Mesenteric fat pad (tissue), 1 donor: ENCODE results near the gene PPIA. TPM values are rescaled to one million over a fixed set of nuclear protein-coding genes. Genes with fewer than 3 reads are reported as not detected.

Experiments used
- DNase-seq: peaks from one replicate; pipeline ENCODE4 v3.0.0-alpha.2; 2020; ENCODE audit warnings: low spot score
- long read RNA-seq: library from polyadenylated mRNA; unstranded; transcript quantifications from one replicate; pipeline ENCODE4 v2.0.0, GENCODE V29; 2020
- total RNA-seq: library from RNA; stranded (reverse); fragmentation: NEBNext Ultra II Directional; extraction: Animal tissue kit (Norgen Biotek cat#: 25700); gene quantifications from one replicate; pipeline ENCODE4 v1.2.1, GENCODE V29; 2021
- donor health status: DM: yes; HTN: yes; CAD: no.

PPIA gene
- 1,211 TPM for total RNA-seq
- long read RNA-seq, transcript PPIA-201 (6 exons, 818 nt): minor isoform, 16 of 1,067 reads
- long read RNA-seq, transcript PPIA-208 (6 exons, 907 nt): minor isoform, 20 of 1,067 reads
- long read RNA-seq, transcript PPIA-204 (5 exons, 2,238 nt): major isoform, 994 of 1,067 reads
- long read RNA-seq, partial matches to known transcripts: 15 of 1,067 reads
- long read RNA-seq, other reads (novel, unspliced or antisense): 20 of 1,067 reads

DNA sequence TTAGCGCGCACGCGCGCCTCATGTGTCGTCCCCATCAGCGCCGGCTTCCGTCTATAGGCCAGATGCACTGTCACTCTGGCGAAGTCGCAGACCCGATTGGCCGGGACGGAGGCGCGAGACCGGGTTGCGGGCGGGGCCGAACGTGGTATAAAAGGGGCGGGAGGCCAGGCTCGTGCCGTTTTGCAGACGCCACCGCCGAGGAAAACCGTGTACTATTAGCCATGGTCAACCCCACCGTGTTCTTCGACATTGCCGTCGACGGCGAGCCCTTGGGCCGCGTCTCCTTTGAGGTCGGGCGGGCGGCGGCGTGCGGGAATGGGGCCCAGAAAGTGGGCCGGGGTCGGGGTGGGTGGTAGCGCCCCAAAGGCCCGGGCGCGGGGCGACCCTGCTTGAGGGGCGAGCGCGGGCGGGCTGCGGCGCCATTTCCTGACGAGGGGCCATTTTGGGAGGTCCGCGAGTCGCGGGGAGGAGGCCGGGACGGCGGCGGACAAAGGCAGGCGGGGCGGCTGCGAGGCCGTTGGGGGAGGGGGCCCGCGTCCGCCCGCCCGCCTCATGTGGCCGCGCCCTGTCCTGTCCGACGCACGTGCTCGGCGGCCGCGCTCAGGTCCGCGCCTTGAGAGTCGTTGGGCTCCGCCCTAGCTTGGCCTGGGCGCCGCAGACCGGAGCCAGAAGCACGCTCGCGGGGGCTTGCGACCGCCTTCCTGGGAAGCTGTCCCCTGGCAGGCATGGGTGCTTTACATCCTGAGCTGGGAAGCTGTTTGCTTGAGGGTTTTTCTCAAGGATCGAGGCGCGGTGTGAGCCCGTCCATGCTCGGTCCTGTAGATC lies at the start of gene PPIA:
Gene PPIA (plus strand): TSS at position 178 of the 825 bp plus-strand sequence. CDS start 44 bp downstream, at position 222.
- peak; percentile 99 for DNase-seq

DNA sequence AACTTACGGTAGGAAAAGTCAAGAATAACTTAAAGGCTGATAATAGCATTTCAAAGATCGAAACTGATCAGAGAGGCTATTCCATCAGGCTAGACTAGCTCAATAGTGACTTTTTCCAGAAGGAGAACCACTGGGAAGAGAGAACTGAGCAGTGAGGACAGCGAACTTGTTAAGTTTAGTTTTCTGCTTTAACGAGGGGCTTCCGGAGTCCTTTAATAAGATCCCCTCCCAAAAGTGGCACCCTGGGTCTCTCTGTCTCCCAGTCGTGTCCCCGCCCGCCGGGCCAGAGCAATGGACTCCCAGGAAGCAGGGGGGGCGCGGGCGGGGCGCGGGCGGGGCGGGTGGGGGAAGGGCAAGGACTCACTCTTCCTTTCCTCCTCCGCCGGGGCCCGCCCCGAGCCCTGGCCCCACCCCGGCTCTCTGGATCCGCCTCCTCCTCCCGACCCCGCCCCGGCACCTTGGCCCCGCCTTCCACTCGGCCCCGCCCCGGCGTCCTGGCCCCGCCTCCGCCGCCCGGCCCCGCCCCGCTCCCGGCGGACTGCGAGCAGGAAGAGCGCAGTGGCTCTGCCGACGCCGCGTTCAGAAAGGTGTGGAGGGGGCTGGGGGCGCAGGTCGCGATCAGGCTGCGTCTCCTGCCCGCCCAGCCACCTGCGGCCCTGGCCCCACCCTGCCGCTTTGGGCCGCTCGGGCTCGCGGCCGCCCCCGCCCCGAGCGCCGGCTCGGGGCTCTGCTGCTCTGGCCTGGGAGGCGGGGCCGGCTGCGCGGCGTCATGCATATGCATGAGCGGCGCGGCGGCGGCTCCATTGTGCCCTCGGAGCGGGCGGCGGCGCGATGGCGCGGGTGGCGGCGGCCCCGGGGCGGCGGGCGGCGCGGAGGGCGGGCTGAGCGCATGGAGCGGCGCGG lies 48.2 kb upstream of the PPIA start, which contains the start of gene ZMIZ2:
Gene ZMIZ2 (plus strand): TSS at position 803 of the 903 bp plus-strand sequence. CDS start 7,403 bp downstream, outside the sequence.
- DNase-seq: peak; percentile 99

DNA sequence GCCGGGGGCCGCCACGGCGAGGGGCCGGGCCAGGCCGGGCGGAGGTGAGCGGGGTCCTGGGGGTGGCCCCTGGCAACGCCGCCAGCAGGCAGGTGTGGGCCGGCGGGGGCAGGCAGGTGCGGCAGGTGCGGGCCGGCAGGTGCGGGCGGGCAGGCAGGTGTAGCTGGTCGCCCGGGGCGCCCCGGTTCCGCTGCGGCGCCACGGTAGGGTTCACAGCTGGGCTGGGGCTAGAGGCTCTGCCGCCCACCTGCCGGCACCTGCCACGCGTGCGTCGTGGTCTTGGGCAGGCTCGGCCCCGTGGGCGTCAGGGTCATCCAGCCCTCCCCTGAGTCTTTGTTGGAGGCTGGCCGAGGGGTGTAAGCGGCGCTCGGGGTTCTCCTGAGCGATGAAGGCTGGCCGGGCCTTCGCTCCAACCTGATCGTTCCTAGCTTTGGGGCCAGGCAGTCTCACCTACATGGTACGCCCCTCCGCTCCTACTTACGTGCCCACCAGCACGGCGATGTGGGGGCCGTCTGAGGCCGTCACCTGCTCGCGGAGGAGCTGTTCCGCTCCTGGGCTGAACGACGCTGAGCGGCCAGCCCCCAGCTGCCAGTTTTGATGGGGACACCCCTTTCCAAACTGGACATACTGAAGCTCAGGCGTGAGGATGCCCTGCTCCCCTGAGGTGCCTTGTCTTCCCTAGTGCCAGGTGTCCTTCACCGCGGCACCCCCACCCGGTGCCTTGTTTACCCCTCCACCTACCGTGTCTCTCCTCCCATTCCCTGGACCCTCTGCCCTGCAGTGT lies 47.3 kb upstream of the PPIA start:
- DNase-seq: no peak

DNA sequence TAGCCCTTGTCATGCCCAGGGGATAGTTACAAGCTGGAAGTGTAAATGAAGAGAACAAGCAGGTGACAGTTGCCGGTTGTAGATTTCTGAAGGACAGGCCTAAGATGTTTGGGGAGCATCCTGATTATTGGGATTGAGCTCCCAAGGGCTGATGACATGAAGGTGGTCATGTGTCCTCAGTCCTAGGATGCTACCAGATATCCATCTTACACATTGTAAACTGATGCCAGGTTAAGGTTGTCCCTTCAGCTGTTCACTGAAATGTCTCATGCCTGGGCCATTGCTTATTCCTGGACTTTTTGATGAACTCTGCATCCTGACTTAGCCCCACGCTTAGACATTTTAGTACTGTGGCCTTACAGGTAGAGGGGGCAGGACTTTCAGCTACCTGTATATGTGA lies 46.5 kb upstream of the PPIA start:
- no peak for DNase-seq

DNA sequence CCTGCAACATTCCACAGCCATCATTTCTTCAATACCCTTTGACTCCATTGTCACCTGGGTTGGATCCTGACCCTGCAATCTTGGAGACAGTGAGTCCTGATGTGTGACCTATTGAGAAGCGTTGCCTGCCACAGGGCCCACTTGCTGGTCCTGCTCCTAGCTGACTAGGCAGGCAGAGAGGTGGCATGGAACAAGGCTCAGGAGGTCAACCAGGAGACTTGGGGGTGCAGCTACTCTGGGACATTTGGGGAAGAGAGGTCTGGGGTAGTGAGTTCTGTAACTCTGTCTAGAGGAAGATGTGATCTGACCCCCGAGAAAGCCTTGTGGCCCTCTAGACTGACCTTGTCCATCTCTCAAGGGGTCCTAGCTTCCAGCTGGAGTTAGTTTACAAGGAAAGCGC lies 46.1 kb upstream of the PPIA start:
- no peak for DNase-seq

DNA sequence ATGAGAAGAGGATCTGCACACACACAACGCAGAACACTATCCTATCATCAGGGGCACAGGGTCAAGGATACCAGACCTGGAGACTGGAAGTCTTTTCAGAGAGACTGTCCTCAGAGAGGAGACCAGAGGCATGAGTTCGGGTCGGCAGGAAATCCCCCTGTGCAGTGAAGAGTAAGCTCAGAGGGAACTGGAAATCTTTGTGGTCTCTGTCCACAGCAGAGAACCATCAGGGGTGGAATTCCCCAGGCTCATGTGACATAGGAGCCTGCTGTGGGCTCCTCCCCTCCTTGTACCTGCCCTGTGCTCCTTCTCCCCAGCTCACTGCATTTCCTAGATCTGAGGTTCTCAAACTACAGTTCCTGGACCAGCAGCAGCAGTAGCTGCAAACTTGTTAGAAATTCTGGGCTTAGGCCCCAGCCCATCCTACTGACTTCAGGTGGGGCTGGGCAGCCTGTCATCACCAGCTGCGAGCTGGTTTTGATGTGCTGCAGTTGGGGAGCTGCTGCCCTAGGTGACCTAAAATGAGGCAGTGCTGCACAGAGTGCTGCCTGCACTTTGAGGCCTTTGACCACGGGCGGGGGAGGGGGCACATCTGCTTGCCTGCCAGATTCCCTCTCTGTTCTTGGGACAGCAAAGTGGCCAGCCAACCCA lies 45.4 kb upstream of the PPIA start:
- no peak for DNase-seq

DNA sequence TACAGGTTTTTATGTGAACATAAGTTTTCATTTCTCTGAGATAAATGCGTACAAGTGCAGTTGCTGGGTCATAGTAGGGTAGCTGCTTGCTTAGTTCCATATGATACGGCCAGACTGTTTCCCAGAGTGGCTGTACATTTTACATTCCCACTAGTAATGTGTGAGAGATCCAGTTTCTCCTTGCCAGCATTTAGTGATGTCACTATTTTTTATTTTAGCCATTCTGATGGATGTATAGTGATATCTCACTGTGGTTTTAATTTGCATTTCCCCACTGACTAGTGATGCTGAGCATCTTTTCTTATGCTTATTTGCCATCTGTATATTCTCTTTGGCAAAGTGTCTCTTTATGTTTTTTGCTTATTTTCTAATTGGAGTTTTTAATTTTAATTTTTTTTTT lies 43.7 kb upstream of the PPIA start:
- no peak for DNase-seq

DNA sequence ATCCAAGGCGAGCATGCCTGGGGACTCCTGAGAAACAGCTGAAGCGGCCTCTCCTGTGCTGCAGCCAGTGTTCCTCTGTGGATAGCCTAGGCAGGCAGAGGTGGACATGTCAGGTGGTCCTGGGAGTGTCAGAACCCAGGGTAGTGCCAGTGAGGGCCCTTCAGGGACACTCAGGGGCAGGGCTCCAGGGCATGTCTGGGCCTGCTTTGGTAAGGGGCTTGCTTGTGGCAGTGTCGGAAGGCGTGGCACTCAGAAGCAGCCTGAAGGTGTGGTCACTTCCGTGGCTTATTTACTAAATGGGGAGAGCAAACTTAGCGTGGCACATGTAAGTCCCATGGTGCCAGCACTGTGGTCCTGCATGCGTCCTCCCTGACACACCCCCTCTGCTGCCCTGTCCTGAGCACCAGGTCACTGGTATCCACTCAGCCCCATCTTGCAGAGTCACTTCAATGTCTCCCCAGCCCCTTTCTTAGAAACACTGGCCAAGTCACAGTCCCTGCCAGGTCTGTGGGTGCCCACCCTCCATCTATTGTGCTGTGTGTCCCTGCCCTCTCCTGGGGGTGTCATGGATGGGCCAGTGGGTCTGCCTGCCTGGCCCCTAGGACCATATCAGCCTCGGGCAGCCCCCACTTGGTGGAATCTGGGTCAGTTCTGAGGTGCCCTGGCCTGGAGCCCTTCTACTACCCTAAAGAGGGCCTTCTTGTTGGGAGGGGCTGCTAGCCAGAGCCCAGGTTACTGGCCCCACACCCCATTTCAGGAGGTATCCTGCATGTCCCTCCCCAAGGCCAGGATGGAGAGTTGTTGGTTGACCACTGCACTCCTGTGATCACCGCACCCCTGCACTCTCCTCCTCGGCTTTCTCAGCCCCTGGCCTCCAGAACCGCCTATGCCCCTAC lies 41.4 kb upstream of the PPIA start:
- no peak for DNase-seq

DNA sequence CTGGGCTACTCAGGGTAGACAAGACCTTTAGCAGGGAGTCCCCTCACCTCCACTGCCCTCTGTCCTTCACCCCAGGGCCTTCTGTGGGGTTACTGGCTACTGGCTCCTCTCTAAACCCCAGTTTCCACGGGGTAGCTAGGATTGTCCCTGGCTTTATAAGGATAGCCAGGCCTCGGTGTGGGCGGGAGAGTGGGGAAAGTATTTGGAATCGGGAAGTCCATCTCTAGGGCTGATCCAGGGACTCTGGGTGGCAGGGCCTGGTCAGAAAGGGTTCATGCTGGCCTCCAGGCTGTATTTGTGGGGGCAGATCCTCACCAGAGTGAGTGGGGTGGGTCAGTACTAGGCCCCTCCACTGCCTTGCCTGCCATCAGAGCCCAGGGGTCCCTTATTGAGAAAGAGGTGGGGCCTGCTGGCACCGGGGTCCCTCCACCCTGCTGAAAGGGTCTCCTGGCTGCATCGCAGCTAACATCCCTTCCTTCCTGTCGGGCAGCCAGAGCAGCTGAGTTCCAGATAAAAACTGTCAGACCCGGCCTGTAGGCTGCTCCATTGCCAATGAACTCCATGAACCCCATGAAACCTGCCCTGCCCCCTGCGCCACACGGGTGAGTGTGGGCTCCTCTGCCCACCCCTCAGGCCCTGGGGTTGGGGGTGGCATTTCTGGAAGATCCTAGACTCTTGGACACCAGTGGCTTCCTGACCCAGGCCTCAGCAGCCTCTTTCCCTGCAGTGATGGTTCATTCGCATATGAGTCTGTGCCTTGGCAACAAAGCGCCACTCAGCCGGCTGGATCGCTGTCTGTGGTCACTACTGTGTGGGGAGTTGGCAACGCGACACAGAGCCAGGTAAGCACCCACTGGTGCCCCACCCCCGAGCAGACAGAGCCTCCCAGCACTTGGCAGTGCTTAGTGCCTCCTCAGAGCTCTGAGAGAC lies 40.5 kb upstream of the PPIA start:
- no peak for DNase-seq

DNA sequence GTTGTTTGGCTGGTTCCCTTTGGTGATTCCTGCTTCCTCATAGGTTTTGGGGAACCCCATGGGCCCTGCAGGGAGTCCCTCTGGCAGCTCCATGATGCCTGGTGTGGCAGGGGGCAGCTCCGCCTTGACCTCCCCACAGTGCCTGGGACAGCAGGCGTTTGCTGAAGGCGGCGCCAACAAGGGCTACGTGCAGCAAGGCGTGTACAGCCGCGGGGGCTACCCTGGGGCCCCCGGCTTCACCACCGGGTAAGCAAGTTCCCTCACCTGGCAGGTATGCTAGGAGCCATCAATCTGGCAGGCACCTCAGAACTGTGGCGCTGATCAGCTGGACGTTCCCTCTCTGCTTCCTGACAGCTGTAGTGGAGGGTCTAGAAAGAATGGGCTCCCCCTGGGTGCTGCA lies 39.6 kb upstream of the PPIA start:
- no peak for DNase-seq

DNA sequence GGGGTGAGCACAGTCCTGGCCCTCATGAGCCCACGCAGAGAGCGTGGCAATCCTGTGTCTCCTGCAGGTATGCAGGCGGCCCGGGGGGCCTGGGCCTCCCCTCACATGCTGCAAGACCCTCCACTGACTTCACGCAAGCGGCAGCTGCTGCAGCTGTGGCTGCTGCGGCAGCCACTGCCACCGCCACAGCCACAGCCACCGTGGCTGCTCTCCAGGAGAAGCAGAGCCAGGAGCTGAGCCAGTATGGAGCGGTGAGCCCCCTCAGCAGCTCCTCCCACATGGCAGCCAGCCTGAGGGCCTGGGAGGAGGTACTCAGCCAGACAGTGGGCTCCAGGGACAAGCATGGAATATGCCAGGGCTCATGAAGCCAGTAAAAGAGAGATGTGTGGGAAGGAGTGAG lies 39.2 kb upstream of the PPIA start:
- no peak for DNase-seq

DNA sequence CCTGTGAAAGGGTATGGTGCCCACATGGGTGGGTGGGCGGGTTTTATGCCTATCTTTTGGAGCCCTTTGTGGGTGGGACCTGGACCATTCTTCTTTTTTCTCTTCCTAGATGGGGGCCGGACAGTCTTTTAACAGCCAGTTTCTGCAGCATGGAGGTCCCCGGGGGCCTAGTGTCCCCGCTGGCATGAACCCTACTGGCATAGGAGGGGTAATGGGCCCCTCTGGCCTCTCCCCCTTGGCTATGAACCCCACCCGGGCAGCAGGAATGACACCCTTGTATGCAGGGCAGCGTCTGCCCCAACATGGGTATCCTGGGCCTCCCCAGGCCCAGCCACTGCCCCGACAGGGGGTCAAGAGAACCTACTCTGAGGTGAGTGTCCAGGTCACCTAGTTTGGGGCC lies 38.7 kb upstream of the PPIA start:
- no peak for DNase-seq

DNA sequence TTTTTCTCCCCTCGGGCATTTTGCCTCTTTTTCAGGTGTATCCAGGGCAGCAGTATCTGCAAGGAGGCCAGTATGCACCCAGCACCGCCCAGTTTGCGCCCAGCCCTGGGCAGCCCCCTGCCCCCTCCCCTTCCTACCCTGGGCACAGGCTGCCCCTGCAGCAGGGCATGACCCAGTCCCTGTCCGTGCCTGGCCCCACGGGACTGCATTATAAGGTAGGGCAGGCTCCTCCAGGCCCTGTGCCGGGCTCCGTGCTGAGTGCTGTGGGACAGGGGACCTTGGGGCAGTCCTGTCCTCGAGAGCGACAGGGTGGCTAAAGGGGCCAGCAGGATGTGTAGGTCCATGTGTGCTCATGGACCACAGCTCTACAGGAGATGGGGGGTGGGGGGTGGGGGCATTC lies 37.2 kb upstream of the PPIA start:
- DNase-seq: no peak

DNA sequence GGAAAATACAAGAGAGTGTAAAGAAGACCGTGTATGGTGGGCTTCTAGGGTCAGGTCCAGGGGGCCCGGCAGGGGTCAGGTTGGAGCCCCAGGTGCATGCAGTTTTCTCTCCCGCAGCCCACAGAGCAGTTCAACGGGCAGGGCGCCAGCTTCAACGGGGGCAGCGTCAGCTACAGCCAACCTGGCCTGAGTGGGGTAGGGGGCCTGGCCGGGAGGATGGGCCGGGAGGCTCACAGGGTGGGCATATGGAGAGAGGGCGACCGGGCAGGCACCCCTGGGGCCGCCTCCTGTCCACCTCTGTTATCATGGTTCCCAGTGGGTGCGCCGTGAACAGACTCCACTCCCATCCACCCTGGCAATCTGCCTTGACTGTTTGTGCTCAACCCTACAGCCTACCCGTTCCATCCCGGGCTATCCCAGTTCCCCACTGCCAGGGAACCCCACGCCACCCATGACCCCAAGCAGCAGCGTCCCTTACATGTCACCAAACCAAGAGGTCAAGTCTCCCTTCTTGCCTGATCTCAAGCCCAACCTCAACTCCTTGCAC lies 36.4 kb upstream of the PPIA start:
- no peak for DNase-seq

DNA sequence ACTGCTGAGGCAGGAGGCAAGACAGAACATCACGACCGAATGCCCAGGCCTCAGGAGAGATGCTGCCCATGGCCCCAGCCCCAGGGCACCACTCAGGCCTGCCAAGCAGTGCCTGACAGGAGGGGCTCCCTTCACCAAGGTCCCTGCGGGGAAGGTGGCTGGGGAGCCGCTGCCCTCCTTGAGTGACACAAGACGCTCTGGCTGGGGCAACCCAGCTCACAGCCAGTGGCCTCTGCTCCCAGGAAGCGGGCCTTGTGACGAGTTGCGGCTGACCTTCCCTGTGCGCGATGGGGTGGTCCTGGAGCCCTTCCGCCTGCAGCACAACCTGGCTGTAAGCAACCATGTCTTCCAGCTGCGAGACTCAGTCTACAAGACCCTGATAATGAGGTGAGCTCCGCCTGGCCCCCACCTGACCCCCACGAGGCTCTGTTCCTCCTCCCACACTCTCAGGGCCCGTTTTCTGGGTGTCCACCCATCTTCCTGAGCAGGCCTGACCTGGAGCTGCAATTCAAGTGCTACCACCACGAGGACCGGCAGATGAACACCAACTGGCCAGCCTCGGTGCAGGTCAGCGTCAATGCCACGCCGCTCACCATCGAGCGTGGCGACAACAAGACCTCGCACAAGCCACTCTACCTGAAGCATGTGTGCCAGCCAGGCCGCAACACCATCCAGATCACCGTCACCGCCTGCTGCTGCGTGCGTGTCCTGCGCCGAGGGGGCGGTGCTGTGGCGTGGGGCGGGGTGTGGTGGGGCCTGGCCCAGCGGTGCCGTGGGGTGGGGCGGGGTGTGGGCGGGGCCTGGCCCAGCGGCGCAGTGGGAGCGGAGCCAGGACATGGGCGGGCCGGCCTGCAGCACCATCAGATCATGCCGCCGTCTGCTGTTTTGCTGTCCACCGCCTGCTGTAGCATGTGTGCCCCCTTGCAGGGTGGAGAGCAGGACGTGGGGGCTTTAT lies 35.0 kb upstream of the PPIA start:
- no peak for DNase-seq

DNA sequence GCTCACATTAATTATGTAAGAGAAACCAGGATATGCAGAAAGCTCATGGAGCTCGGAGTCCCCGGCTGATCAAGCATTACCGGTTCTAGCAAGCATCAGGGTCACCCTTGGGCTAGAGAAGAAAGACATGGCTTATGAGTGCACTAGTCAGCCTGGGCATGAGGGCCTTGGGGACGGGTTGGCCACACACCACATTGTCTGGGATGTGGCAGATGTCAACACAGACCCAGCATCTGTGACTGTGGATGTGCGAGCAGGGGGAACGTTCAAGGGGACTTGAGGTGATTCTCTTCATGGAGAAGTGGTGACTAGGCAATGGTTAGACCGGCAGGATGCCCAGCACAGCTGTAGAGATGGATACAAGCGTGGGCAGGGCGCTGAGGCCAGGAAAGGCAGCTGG lies 34.2 kb upstream of the PPIA start:
- DNase-seq: no peak
